ENCODE measurements around the gene NLRX1.

The NLRX1 gene

DNA sequence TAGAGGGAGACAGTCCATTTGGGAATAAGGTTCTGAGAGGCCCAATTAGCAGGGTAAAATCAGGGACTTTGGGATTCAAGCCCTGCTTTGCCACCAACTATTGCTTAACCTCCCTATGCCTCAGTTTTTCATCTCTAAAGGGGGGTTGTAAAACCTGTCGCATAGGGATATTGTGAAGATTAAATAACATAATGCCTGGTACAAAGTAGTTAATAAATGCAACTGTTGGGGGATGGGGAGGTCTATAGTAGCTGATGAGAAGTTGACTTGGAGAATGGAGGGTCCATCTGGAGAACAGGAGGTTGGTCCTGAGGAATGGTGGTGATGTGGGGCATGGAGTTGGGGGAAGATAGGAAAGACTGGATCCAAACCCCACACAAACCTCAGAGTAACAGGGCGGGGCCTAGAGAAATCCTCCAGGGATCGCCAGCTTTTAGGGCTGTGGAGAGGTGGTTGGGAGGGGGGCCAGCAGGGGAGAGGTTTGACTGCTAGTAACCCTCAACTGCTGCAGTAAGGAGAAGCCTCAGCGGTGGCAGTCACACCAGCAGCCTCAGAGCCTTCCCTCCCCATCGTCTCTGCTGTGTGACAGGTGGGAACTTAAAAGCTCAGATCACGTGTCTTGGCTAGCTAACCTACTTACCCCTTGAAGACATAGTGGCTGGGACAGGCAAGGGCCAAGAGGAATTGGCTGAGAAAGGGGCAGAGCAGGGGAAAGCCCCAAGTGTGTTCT is 20.8 kb upstream of the NLRX1 start:
- peak overlapping the region; percentile 32 to 52 for H3K4me3 Mint-ChIP-seq
- peaks cover 12 to 15% of the 10 kb centered on the region in 2 donors for H3K4me1 Mint-ChIP-seq
- peaks cover 67 to 78% of the 10 kb centered on the region in 2 donors for H3K27me3 Mint-ChIP-seq
- no peak for DNase-seq
- no peaks in the 10 kb centered on the region for H3K9me3 Mint-ChIP-seq
- no peak for ATAC-seq (replicated peaks)
- no peak overlapping the region for H3K27ac Mint-ChIP-seq
- H3K36me3 Mint-ChIP-seq, result no peaks in the 10 kb centered on the region

DNA sequence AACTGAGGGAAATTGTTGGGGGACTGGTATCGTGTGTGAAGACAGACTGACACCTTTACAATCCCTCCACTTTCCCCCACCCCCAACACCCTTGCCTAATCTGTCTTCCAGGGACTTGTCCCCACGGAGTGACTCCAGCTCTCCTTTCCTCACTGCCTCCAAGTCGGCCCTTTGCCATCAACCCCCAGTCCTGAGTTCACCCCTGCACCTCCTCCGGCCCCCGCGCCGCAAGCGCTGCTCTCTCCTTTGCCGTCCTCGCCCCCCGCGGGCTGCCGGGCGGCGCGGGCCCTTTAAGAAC is 19.9 kb upstream of the NLRX1 start:
- H3K27ac Mint-ChIP-seq, result no peak overlapping the region
- peaks cover 12 to 15% of the 10 kb centered on the region in 2 donors for H3K4me1 Mint-ChIP-seq

DNA sequence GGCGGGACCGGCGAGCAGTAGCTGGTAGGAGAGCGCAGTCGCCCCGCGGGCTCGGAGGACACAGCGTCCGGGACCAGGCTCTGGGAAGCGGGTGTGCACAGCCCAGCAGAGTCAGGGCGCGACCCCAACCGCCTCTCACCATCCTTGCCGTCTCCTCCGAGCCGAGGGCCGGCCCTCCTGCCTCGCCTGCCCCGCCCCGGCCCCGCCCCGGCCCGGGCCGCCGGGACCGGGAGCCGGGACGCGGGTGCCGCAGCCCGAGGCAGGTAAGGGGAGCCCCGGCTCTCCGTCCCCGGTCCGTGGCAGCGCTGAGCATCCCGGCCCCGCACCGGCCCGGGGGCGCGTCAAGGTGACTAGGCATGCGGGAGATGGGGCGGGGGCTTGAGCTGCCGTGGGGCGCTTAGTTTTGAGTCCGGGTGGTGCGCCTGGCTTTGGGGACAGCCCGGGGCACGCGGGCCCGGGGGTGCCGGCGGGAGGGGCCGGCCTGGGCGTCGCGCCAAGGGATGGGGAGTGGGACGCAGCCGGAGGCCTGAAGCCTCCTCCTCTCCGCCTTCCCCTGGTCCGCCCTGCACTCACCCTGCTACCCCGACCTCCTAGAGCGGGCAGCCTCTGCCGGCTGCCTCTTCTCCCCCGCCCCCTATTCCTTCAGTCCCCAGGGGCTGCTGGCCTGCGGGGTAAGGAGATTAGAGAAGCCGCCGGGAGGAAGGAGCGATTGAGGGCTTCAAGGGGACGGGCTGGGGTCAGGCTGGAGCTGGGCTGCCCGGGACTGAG is 19.3 kb upstream of the NLRX1 start, which contains the start of gene ABCG4:
Gene ABCG4, plus strand, starts transcription at position 35 of the 768 bp plus-strand sequence. CDS start 914 bp downstream, outside the sequence.
- Mint-ChIP-seq H3K4me3 (peak within 1 kb of the TSS; percentile 71 to 72), H3K27ac (no peak within 1 kb of the TSS), H3K4me1 (peaks cover 12 to 15% of the 10 kb centered on the region in 2 donors), H3K9me3 (no peaks in the 10 kb centered on the region), H3K36me3 (no peaks in the 10 kb centered on the region), H3K27me3 (peaks cover 71 to 83% of the 10 kb centered on the region in 2 donors)
- DNase-seq (no peak), ATAC-seq (replicated peaks) (peak; percentile 48 to 57)

More for the DNA sequence above, 19.9 kb upstream of the NLRX1 start:
- DNase-seq (no peak), ATAC-seq (replicated peaks) (no peak)
- Mint-ChIP-seq H3K4me3 (peak overlapping the region; percentile 71 to 72), H3K9me3 (no peaks in the 10 kb centered on the region), H3K27me3 (peaks cover 68 to 80% of the 10 kb centered on the region in 2 donors), H3K36me3 (no peaks in the 10 kb centered on the region)

DNA sequence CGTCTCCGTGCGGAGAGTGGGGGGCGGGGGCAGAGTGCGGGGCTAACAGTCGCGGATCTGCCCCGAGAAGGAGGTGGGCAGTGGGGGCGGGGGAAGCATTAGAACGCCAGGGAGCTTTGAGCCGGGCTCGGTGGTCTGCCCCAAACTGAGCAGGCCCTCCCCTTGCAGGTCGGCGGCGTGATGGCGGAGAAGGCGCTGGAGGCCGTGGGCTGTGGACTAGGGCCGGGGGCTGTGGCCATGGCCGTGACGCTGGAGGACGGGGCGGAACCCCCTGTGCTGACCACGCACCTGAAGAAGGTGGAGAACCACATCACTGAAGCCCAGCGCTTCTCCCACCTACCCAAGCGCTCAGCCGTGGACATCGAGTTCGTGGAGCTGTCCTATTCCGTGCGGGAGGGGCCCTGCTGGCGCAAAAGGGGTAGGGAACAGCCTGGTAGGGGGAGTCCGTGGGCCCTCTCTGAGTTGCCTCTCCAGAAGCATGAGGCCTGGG is 18.7 kb upstream of the NLRX1 start:
- Mint-ChIP-seq H3K4me3 (peak overlapping the region; percentile 71 to 72), H3K9me3 (no peaks in the 10 kb centered on the region), H3K36me3 (no peaks in the 10 kb centered on the region), H3K27ac (no peak overlapping the region), H3K27me3 (peaks cover 73 to 84% of the 10 kb centered on the region in 2 donors), H3K4me1 (peaks cover 11 to 15% of the 10 kb centered on the region in 2 donors)
- DNase-seq, result no peak
- no peak for ATAC-seq (replicated peaks)

DNA sequence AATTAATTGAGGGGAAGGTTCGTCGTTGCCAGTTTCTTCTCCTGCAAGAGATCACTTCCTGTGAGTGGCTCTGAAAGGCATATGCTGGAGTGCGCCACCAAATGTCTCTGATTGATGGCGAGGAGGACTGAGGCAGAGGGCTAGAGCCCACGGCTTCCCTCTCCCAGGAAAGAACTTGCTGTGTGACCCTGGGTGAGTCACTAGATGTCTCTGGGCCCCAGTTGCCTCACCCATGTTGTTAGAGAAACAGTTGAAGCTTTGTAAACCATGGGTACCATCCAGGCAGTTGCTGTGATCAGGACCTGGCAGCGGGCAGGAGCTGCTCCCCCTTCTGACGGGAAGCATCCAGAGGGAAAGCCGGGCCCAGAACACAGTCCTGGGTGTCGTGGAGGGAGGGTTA is 16.5 kb upstream of the NLRX1 start:
- no peak for DNase-seq
- Mint-ChIP-seq H3K36me3 (no peaks in the 10 kb centered on the region), H3K4me3 (no peak overlapping the region), H3K9me3 (no peaks in the 10 kb centered on the region), H3K27me3 (peaks cover 69 to 87% of the 10 kb centered on the region in 2 donors), H3K4me1 (peaks cover 11 to 22% of the 10 kb centered on the region in 2 donors), H3K27ac (no peak overlapping the region)
- no peak for ATAC-seq (replicated peaks)

DNA sequence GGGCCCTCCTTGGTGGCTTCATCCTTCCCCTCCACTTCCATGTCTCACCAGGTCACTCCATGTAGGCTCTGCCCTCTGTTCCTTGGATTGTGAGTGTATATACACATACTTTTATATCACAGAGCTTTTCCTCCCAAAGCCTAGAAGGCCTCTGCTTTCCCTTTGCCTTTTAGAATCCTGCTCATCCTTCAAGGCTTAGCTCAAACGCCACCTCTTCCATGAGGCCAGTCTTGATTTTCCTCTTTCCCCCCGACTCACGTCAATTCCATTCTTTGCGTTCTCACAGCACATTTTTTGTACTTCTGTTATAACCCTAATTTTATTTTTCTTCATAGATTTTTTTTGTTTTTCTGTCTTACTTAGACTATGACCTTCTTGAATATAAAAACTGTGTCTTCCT is 15.9 kb upstream of the NLRX1 start:
- Mint-ChIP-seq H3K27me3 (peaks cover 63 to 81% of the 10 kb centered on the region in 2 donors), H3K27ac (no peak overlapping the region), H3K4me1 (peaks cover 11 to 22% of the 10 kb centered on the region in 2 donors), H3K36me3 (no peaks in the 10 kb centered on the region), H3K4me3 (no peak overlapping the region), H3K9me3 (no peaks in the 10 kb centered on the region)
- DNase-seq (no peak), ATAC-seq (replicated peaks) (no peak)

DNA sequence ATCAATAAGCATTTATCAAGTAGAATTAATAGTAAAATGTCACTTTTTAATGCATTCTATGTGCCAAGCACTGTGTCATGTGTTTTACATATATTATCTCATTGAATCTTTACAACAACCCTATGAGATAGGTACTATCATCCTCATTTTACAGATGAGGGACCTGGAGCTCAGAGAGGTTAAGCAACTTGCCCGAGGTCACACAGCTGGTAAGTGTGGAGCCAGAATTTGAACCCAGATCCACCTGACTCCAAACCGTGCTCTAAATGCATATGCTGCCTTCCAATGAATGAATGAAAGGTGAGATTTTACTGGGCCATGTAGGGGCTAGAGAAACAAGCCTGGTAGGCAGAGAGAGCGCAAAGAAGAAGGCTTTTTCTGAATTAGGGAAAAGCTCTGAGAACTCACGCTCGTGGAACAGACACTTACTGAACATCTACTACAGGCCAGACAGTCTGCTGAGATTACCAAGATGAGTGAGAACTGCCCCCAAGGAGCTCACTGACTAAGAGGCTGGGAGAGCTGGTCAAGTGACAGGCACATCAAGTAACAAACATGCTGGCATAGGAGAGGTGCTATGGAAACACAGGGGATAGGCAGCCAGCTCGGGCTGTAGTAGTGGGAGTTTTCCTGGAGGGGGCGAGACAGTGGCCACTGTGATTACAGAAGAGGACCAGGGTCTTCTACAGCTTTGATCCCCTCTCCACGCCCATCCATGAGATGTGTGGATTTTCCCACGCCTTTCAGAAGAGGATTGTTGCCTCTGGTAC is 15.3 kb upstream of the NLRX1 start:
- Mint-ChIP-seq H3K27ac (no peak overlapping the region), H3K27me3 (peaks cover 57 to 75% of the 10 kb centered on the region in 2 donors), H3K9me3 (no peaks in the 10 kb centered on the region), H3K4me3 (no peak overlapping the region), H3K36me3 (no peaks in the 10 kb centered on the region), H3K4me1 (peaks cover 9 to 22% of the 10 kb centered on the region in 2 donors)
- ATAC-seq (replicated peaks), result no peak
- DNase-seq, result no peak

DNA sequence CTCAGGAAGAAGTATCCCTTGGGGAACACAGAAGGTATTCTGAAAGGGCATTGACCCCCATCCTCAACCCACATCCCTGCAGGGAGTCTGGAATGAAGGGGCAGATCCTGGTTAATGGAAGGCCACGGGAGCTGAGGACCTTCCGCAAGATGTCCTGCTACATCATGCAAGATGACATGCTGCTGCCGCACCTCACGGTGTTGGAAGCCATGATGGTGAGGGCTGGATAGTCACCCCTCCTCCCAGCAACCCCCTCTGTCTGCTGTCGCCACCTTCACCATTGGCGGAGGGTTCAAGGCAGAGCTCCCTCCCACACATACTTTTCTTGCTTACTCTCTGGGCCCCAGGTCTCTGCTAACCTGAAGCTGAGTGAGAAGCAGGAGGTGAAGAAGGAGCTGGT is 14.3 kb upstream of the NLRX1 start:
- DNase-seq, result no peak
- Mint-ChIP-seq H3K4me3 (no peak overlapping the region), H3K36me3 (no peaks in the 10 kb centered on the region), H3K4me1 (peaks cover 7 to 16% of the 10 kb centered on the region in 2 donors), H3K27ac (no peak overlapping the region), H3K27me3 (peaks cover 56 to 67% of the 10 kb centered on the region in 2 donors), H3K9me3 (no peaks in the 10 kb centered on the region)
- ATAC-seq (replicated peaks), result no peak

DNA sequence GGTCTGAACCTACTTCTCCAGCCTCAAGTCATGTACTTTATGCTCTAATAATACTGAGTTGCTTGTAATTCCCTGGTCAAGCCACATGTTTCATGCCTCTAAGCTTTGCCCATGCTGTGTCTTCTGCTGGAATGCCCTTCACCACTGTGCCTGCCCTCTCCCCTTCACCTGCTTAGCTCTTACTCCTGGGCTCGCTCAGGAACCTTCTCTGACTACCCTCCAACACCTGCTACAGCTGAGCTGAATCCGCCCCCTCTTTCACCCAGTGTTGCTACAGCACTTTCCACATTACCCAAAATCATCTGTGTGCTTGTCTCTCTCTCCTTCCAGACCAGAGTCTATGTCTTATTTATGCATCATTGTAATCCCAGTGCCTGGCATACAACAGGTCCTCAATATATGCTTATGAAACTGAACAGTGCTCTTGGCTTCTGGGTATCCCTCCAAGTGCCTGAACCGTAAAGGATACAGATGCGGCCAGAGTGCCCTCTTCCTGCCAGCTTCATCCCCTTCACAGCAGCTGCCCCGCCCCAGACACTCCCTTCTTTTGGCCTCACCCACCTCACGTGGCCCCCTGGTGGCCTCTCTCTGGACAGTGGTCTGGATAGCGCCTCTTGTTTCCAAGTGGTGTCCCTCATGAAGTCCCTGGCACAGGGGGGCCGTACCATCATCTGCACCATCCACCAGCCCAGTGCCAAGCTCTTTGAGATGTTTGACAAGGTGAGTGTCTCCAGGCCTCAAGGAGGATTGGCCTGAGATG is 12.6 kb upstream of the NLRX1 start:
- Mint-ChIP-seq H3K4me3 (no peak overlapping the region), H3K9me3 (no peaks in the 10 kb centered on the region), H3K4me1 (peaks cover 3 to 8% of the 10 kb centered on the region in 2 donors), H3K27me3 (peaks cover 47 to 50% of the 10 kb centered on the region in 2 donors), H3K36me3 (no peaks in the 10 kb centered on the region), H3K27ac (no peak overlapping the region)
- no peak for DNase-seq
- peak; percentile 29 to 36 for ATAC-seq (replicated peaks)

DNA sequence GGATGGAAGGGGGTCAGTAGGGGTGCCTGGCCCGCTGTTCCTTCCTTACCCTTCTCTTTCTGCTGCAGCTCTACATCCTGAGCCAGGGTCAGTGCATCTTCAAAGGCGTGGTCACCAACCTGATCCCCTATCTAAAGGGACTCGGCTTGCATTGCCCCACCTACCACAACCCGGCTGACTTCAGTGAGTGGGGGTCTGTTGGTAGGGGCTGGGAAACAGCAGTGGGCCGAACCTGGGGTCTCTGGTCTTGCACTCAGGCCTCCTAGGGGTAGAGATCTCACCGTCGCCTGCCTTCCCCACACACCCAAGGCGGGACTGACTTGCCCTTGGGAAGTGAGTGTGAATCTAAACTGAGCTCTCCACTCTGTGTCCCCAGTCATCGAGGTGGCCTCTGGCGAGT is 12.0 kb upstream of the NLRX1 start:
- Mint-ChIP-seq H3K36me3 (no peaks in the 10 kb centered on the region), H3K4me3 (no peak overlapping the region), H3K9me3 (no peaks in the 10 kb centered on the region), H3K27me3 (peaks cover 42 to 44% of the 10 kb centered on the region in 2 donors), H3K27ac (no peak overlapping the region), H3K4me1 (peaks cover 3 to 7% of the 10 kb centered on the region in 2 donors)
- ATAC-seq (replicated peaks), result no peak
- DNase-seq, result no peak

DNA sequence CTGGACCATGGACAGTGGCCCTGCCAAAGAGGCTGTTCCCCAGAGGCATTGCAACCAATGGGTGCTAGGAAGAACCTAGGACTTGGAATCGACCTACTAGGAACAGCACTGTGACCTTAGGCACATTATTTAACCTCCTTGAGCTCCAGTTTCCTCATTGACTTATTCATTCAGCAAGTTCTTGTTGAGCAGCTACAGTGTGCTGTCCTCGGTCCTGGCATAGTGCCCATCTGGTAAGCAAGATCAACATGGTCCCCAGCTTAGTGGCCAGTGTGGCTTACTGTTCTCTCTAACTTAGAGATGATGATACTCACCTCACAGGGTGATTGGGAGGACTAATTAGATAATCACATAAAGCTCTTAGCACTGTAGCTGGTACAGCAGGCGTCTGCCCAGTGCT is 11.5 kb upstream of the NLRX1 start:
- ATAC-seq (replicated peaks) (no peak), DNase-seq (no peak)
- Mint-ChIP-seq H3K4me3 (no peak overlapping the region), H3K4me1 (peaks cover 3 to 7% of the 10 kb centered on the region in 2 donors), H3K27me3 (peaks cover 36 to 39% of the 10 kb centered on the region in 2 donors), H3K36me3 (no peaks in the 10 kb centered on the region), H3K9me3 (no peaks in the 10 kb centered on the region), H3K27ac (no peak overlapping the region)

DNA sequence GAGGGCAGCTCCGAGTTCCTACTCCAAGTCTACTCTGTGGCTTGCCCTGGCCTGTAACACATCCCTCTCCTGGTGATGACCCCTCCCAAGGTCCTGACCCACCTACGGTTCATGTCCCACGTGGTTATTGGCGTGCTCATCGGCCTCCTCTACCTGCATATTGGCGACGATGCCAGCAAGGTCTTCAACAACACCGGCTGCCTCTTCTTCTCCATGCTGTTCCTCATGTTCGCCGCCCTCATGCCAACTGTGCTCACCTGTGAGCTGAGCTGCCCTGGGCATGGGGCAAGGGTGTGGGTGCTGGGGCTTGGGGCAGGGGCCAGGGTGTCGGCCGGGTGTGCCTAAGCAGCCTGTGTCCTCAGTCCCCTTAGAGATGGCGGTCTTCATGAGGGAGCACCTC is 10.1 kb upstream of the NLRX1 start:
- no peak for DNase-seq
- Mint-ChIP-seq H3K4me3 (no peak overlapping the region), H3K27me3 (peaks cover 26 to 35% of the 10 kb centered on the region in 2 donors), H3K36me3 (no peaks in the 10 kb centered on the region), H3K27ac (no peak overlapping the region), H3K4me1 (peaks cover 3 to 7% of the 10 kb centered on the region in 2 donors), H3K9me3 (no peaks in the 10 kb centered on the region)
- no peak for ATAC-seq (replicated peaks)

DNA sequence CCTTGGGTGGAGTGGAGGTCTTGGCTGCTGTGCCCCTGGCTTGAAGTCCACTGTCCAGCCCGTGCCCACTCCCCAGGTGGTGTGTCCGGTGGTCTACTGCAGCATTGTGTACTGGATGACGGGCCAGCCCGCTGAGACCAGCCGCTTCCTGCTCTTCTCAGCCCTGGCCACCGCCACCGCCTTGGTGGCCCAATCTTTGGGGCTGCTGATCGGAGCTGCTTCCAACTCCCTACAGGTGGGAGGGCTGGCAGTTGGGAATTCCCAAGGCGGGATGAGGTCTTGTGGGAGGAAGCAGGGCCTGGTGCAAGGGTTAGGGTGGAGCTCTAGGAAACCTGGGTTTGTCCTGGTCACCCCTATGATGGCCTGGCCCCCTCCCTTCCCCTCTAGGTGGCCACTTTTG is 8.4 kb upstream of the NLRX1 start:
- no peak for DNase-seq
- Mint-ChIP-seq H3K27me3 (peaks cover 9 to 18% of the 10 kb centered on the region in 2 donors), H3K4me1 (peaks cover 3 to 7% of the 10 kb centered on the region in 2 donors), H3K9me3 (no peaks in the 10 kb centered on the region), H3K27ac (no peak overlapping the region), H3K36me3 (no peaks in the 10 kb centered on the region), H3K4me3 (no peak overlapping the region)
- no peak for ATAC-seq (replicated peaks)

DNA sequence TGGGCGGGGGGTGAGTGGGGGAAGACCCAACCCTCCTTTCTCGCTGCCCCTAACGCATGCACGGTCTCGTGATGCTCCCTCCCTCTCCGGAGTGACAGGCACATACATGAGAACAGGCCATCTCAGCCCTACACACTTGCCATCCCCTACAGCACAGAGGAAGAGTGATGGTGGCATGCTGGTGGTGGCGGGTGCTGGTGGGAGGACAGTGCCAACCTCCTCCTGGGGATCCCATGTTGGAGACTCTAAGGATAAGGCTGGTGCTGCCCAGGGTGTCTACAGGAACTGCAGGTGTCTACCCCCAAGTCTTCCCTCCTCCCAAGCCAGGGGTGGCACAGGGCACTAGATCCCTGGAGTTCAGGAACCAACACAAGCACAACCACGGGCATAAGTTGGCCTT is 6.7 kb upstream of the NLRX1 start:
- Mint-ChIP-seq H3K27me3 (peaks cover 0 to under 1% of the 10 kb centered on the region in 2 donors), H3K9me3 (no peaks in the 10 kb centered on the region), H3K4me3 (no peak overlapping the region), H3K27ac (no peak overlapping the region), H3K36me3 (no peaks in the 10 kb centered on the region), H3K4me1 (no peaks in the 10 kb centered on the region)
- DNase-seq, result no peak
- no peak for ATAC-seq (replicated peaks)

All from stimulated activated naive B cell treated with anti-CD40 and anti-IgM and Interleukin-4, amounts not matched to agents 10 μg/mL and 1 μg/mL and 100 μg/mL, for 72 hours (primary cell).